UCSD-AML1 (cell line): ENCODE results near the gene CDK1.

ENCODE experiments used
- DNase-seq: peaks from one replicate; lab custom pipeline; 2025; ENCODE audit not compliant: unreplicated experiment; lab: John Stamatoyannopoulos, UW

The CDK1 gene

DNA sequence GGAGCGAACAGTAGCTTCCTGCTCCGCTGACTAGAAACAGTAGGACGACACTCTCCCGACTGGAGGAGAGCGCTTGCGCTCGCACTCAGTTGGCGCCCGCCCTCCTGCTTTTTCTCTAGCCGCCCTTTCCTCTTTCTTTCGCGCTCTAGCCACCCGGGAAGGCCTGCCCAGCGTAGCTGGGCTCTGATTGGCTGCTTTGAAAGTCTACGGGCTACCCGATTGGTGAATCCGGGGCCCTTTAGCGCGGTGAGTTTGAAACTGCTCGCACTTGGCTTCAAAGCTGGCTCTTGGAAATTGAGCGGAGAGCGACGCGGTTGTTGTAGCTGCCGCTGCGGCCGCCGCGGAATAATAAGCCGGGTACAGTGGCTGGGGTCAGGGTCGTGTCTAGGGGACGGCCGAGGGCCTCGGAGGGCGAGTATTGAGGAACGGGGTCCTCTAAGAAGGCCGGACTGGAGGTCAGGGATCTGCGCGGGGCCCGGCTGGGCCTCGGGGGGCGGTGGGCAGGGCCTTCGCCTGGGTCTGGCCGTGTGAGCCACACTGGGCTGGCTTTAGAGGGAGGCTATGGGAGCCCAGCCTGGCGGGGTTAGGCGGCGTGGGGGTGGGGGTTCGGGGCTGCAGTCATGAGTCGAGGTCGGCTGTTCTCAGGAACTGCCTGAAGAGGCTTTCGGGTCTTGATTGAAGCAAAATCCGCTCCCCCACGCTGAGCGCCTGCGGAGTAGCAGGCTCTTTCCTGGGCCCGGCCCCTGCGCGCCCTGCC lies at the start of gene CDK1:
Gene CDK1, plus strand, starts transcription at position 265 of the 757 bp plus-strand sequence. CDS start 1,688 bp downstream, outside the sequence.
- peak; percentile 96 for DNase-seq

GRCh38 chr10:60729106-60729505 lies 49.2 kb upstream of the CDK1 start:
- no peak for DNase-seq

DNA sequence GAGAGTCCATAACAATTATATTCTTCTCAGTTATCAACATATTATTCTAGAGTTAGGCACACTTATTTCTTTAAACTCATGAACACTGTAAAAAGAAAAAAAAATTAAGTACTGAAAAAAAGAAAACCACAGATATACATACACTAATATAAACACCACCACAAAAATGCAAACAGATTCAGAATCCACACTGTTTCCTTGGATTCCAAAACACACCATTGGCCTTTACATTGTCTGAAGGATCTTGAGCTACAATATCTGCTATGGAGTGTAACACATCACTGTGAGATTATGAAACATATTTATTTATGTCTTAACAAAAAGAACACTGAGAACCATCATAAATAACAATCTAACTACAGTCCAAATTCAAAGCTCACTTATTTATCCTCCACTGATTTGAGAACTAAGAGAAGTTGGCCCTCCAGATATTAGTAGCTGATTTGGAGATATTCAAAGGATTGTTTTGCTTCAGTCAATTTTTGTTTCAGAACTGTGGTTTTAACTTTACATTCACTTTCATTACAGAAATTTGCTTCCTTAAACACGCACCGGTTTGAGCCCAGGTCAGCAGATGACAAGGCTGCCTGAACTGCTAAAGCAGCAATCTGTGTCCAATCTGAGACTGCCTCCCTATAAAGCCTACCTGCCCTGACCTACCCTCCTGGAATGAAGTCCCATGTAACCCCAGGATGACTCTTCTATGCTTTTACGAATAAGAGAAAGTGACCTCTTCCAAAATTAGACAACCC lies 47.0 kb upstream of the CDK1 start:
- DNase-seq, result no peak

DNA sequence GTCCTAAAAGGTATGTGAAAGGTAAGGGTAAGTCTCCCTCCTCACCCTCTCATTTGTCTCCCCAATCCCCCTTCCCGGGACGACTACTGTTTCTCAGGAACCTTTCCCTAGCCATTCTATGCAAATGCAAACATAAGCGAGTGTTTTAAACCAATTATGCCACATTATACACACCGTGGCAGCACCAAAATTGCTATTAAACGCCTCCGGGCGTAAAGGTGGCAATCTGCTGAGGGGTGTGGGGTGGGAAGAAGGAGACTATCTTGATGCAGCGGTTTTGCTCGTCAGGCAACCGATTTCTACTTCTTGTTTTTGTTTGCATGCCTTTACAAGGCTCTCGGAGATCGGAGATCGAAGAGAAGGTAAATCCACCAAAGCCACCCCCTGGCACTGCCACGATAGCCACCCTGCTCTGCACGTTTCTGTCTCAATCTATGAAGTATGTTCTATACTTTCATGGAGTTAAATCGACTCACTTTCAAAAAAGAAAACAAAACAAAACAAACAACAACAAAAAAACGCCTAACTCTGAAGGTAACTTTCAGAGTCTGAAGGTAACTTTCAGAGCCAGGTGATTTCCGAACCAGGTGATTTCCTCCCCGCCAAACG lies 46.0 kb upstream of the CDK1 start:
- no peak for DNase-seq

GRCh38 chr10:60732807-60733516 lies 45.3 kb upstream of the CDK1 start:
- DNase-seq, result no peak

- no peak for DNase-seq
These were observed 44.8 kb upstream of the CDK1 start for GRCh38 chr10:60733517-60733822.

GRCh38 chr10:60733826-60734225 lies 44.5 kb upstream of the CDK1 start:
- no peak for DNase-seq

- no peak for DNase-seq
These were observed 44.1 kb upstream of the CDK1 start for GRCh38 chr10:60734226-60734625.

- DNase-seq, result no peak
These were observed 43.0 kb upstream of the CDK1 start for GRCh38 chr10:60735244-60735643.

DNA sequence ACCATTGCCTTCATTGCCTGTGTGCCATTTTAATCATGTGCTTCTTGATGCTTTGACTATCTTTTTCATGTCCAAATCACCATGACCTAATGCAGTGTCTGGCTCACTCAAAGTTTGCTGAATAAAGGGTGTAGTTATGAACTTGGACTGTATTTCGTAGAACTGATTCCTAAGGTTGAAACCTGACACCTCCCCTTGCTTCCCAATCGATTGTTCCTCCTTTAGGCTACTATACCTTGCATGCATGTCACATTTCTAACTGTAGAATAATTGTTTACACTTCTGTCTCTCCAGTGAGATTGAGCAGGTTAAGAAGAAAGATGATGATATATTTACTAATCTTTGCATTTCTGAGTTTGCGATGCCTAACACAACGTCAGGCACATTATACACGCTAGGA lies 41.0 kb upstream of the CDK1 start:
- DNase-seq, result no peak

DNA sequence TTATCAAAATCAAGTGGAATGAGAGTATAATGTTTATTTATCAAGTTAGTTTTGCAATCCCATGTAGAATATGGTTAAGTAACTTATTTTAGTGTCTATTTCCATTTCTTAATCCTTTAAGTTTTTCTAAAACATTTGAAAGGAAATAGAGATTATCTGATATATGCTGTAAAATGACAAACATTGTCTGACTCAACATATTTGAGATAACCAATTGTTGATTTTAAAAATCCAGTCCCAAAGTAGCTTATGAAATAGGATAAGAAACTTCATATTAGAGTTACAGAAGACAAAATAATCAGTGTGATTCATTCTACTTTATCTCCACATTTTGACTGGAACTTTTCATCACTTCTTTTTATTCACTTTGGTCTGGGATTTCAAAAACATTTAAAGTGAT lies 38.7 kb upstream of the CDK1 start:
- no peak for DNase-seq

GRCh38 chr10:60742512-60742911 lies 35.8 kb upstream of the CDK1 start:
- DNase-seq, result no peak

GRCh38 chr10:60747817-60748469 lies 30.3 kb upstream of the CDK1 start:
- DNase-seq, result no peak

DNA sequence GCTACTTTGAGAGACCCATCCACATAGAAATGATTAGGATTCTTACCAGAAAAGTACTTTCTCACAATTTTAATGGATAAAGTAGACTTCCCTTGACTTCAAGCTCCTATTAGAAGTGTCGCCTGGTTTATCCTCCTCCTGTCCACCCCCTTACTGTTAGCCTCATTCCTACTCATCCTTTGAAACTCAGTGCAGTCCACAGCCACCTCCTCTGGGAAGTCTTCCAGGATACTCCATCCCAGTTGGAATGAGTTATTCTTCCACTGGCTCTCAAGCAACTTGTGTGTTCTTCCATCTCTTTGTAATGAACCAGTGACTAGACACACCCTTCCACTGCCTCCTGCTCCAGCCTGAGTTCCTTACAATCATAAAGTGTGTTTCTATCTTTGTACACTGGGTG lies 25.1 kb upstream of the CDK1 start:
- no peak for DNase-seq

GRCh38 chr10:60753817-60754216 lies 24.5 kb upstream of the CDK1 start:
- no peak for DNase-seq

DNA sequence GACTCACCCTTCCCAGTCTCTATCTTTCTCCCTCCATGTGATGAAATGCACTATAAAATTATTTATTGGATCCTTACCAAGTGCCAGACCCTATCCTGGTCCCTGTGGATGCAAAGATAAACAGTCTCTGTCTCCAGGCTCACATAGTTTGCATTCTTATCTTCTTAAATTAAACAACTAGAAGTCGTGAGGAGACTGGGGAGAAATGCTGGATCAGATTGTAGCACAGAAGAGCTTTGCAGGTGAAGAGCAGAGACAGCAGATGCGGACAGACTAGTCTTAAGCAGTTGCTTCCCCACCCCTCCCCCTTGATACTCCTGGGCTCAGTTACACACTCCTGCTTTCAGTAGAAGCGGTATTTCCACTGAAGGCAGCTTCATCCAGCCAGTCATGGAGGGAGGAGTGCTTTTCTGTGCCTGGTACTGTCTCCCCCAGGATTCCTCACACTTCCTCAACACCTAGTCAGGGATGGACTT lies 20.8 kb upstream of the CDK1 start:
- no peak for DNase-seq

DNA sequence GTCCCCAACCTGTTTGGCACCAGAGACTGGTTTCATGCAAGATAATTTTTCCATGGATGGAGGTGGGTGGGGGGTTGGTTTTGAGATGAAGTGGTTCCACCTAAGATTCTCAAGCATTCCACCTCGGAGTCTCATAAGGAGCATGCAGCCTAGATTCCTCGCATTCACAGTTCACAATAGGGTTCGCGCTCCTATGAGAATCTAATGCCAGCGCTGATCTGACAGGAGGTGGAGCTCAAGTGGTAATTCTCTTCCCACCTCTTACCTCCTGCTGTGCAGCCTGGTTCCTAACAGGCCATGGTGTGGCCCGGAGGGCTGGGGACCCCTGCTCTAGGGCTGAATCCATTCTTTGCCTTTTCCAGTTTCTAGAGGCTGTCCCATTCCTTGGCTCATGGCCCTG lies 19.1 kb upstream of the CDK1 start:
- no peak for DNase-seq

- DNase-seq, result no peak
These were observed 17.5 kb upstream of the CDK1 start for GRCh38 chr10:60760711-60761210.

- DNase-seq, result no peak
These were observed 15.7 kb upstream of the CDK1 start for GRCh38 chr10:60762554-60762953.

DNA sequence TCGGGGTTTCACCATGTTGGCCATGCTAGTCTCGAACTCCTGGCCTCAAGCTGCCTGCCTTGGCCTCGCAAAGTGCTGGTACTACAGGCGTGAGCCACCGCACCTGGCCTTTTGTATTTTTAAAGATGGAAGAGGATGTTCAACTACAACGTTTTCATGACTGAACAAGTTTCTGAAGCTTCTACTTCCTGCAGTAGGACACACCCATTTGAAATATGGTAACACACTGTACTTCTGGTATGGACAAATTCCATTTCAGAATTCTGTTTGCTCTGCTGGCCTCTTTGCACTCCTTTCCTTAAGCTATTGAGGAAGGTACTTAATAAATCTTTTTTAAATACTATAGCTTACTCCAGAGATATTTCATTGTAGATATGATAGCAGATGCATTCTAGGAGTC lies 10.9 kb upstream of the CDK1 start:
- no peak for DNase-seq

DNA sequence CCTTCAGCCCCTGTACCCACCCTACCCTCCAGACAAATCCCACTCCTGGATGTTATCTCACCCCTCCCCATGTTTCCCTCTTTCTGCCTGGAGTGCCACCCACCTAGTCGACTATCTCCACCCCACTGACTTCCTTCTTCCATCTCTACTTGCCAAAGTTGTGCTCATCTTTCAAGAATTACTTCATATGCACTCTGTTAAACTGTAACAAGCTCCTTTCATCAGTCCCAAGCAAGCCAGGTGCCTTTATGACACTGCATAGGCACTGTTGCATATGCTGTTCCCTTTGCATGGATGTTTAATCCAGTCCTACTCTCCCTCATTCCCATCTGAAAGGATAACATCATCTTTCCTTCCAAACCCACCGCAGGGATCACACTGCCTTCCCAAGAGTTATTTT lies 8.9 kb upstream of the CDK1 start:
- DNase-seq, result no peak
